B cell (primary cell): ENCODE measurements around the gene FRMD4A. TPM values are rescaled to one million over a fixed set of nuclear protein-coding genes. Genes with fewer than 3 reads are reported as not detected.

ENCODE experiments used
- ATAC-seq: fragments of 200-7000 bp; cut with Tn5 transposase; one replicate; pipeline ENCODE4 v1.10.0; 2021; ENCODE audit warnings: low read depth, mild to moderate bottlenecking, moderate number of reproducible peaks, moderate library complexity
- CTCF ChIA-PET: fragments of 350-600 bp; sonication (Branson Sonifier 250); formaldehyde crosslinking; loops from one replicate; lab custom pipeline; 2021; ENCODE audit warnings: antibody characterized with exemption, inconsistent platforms; lab: Charles Lee
- POLR2A ChIA-PET: fragments of 350-600 bp; sonication (Branson Sonifier 250); formaldehyde crosslinking; loops from one replicate; lab custom pipeline; 2021; ENCODE audit warnings: antibody characterized with exemption; lab: Charles Lee
- DNase-seq: peaks from one replicate; pipeline ENCODE4 v3.0.0; 2013
- H2AFZ ChIP-seq: 2 replicates; pipeline ENCODE4 v1.6.1; 2012; ENCODE audit warnings: mild to moderate bottlenecking, low read depth, low read length; ENCODE audit not compliant: insufficient read depth, poor library complexity, severe bottlenecking
- H3K27ac ChIP-seq, 2 donors: 1 replicate in 1 of 2; 2 replicates in 1 of 2; pipeline ENCODE4 v1.5.1; 2012 to 2013; ENCODE audit warnings: low read length in 2 of 2, mild to moderate bottlenecking in 2 of 2, moderate library complexity in 1 of 2
- H3K27me3 ChIP-seq, 4 experiments: fragments of 200-600 bp in 1 of 4; sonication (generic) in 1 of 4; replicated peaks in 1 of 4; 1 replicate in 2 of 4; 2 replicates in 2 of 4; pipeline versions ENCODE4 v1.6.1 to v1.7.0; 2013 to 2016; ENCODE audit warnings: low read length in 3 of 4, mild to moderate bottlenecking in 2 of 4, mixed read lengths in 1 of 4, moderate library complexity in 1 of 4; ENCODE audit not compliant: insufficient read depth in 4 of 4, control insufficient read depth in 3 of 4; ENCODE audit errors: control extremely low read depth in 1 of 4
- H3K36me3 ChIP-seq, 2 experiments: replicated peaks in 1 of 2; 1 replicate in 1 of 2; 2 replicates in 1 of 2; pipeline versions ENCODE4 v1.6.1 to v1.7.1; 2013; ENCODE audit warnings: low read length in 1 of 2; ENCODE audit not compliant: insufficient read depth in 2 of 2, control insufficient read depth in 1 of 2; ENCODE audit errors: control extremely low read depth in 1 of 2, extremely low read depth in 1 of 2
- H3K4me1 ChIP-seq, 2 donors: fragments of 200-600 bp in 1 of 2; sonication (generic) in 1 of 2; 1 replicate in 1 of 2; 2 replicates in 1 of 2; pipeline versions ENCODE4 v1.5.1 to v1.6.1; 2013 to 2017; ENCODE audit warnings: low read length in 2 of 2; ENCODE audit not compliant: control insufficient read depth in 2 of 2, insufficient read depth in 2 of 2
- H3K4me2 ChIP-seq: replicated peaks from 2 replicates; pipeline ENCODE3; 2012; ENCODE audit warnings: mild to moderate bottlenecking, low read depth, low read length; ENCODE audit not compliant: poor library complexity, severe bottlenecking
- H3K4me3 ChIP-seq, 5 experiments: fragments of 200-600 bp in 1 of 5; sonication (generic) in 1 of 5; 1 replicate in 3 of 5; 2 replicates in 2 of 5; pipeline versions ENCODE4 v1.5.1 to v1.7.0; 2011 to 2016; ENCODE audit warnings: low read length in 4 of 5, mild to moderate bottlenecking in 4 of 5, low read depth in 2 of 5, control low read depth in 1 of 5, moderate library complexity in 1 of 5; ENCODE audit not compliant: insufficient read depth in 1 of 5; ENCODE audit errors: control extremely low read depth in 1 of 5, extremely low read depth in 1 of 5
- H3K79me2 ChIP-seq: fragments of 200-600 bp; sonication (generic); one replicate; pipeline ENCODE4 v1.6.0; 2016; ENCODE audit warnings: low read length; ENCODE audit not compliant: control insufficient read depth, insufficient read depth
- H3K9ac ChIP-seq: fragments of 200-600 bp; sonication (generic); 2 replicates; pipeline ENCODE4 v1.6.1; 2017; ENCODE audit warnings: mild to moderate bottlenecking, low read length, moderate library complexity
- H3K9me3 ChIP-seq, 3 donors: one replicate each; pipeline versions ENCODE4 v1.6.1 to v1.7.1; 2013; ENCODE audit warnings: low read length in 2 of 3; ENCODE audit not compliant: control insufficient read depth in 2 of 3, insufficient read depth in 1 of 3; ENCODE audit errors: control extremely low read depth in 1 of 3
- H4K20me1 ChIP-seq: 2 replicates; pipeline ENCODE4 v1.6.0; 2012; ENCODE audit warnings: mild to moderate bottlenecking, low read length; ENCODE audit not compliant: insufficient read depth, control insufficient read depth, poor library complexity, severe bottlenecking
- H3K27ac Mint-ChIP-seq: one replicate; pipeline ENCODE4 v1.8.0; 2021; ENCODE audit warnings: mixed read lengths
- H3K27me3 Mint-ChIP-seq: one replicate; pipeline ENCODE4 v1.8.0; 2021; ENCODE audit warnings: mixed read lengths
- H3K4me1 Mint-ChIP-seq: one replicate; pipeline ENCODE4 v1.8.0; 2021; ENCODE audit warnings: mixed read lengths
- H3K4me3 Mint-ChIP-seq: one replicate; pipeline ENCODE4 v1.8.0; 2021; ENCODE audit warnings: mixed read lengths
- H3K9me3 Mint-ChIP-seq: one replicate; pipeline ENCODE4 v1.8.0; 2022; ENCODE audit warnings: mixed read lengths; ENCODE audit not compliant: insufficient read depth
- CTCF ChIP-seq: fragments of 200-600 bp; IDR thresholded peaks from one replicate; pipeline ENCODE4 v1.8.0; 2022; ENCODE audit warnings: antibody characterized with exemption, mild to moderate bottlenecking
- EZH2 ChIP-seq: IDR thresholded peaks from 2 replicates; pipeline ENCODE4 v1.6.1; 2012; ENCODE audit warnings: borderline replicate concordance, low read depth, mild to moderate bottlenecking, moderate library complexity, low read length; ENCODE audit not compliant: insufficient read depth, poor library complexity, severe bottlenecking
- WGBS: methylation state at CpG from one replicate; pipeline ENCODE4 v1.1.5; 2013; ENCODE audit warnings: missing lambda C conversion rate; ENCODE audit not compliant: insufficient coverage; 5-methylcytosine and 5-hydroxymethylcytosine counted together
- intact Hi-C: fragments of 100-400 bp; cut with micrococcal nuclease; formaldehyde crosslinking; loops from one replicate; pipeline ENCODE4 v1.10.0; 2022
- polyA plus RNA-seq: library from polyadenylated mRNA; depleted of rRNA; stranded (reverse); fragments of >200 nt; gene quantifications from 2 replicates; pipeline ENCODE4 v1.2.3, GENCODE V29; 2012
- total RNA-seq, 2 donors: library from RNA; stranded (reverse); fragments of 120-200 nt in 1 of 2; gene quantifications; 1 replicate in 1 of 2; 2 replicates in 1 of 2; pipeline versions ENCODE4 v1.2.3 to v1.2.4, GENCODE V29; 2013 to 2022

FRMD4A gene
- total and polyA plus RNA-seq, 2 donors (not counting 1 experiment from before 2014, with no cell fraction given): 0.76 to 3.4 TPM

DNA sequence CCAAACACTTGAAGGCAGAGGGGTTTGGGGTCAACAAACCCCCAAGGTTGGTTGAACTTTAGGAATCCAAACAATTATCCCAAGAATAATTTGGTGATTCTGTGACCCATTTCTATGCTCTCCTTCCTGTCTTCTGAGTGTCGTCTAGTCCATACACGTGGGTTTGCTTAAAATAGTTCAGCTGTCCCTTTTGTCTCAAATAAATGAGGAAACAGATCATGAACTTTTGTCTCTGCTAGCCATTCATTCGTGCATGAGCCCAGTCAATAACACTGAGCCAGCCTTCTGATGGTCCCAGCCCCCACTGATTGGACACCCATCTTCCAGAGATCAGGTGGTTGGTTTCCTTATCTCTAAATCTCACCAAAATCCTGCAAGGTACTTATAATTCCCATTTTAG, 488.6 kb downstream of the FRMD4A start:
- no peak for ATAC-seq

GRCh38 chr10:13840036-13840435, 490.7 kb downstream of the FRMD4A start:
- H3K27ac ChIP-seq: no peak overlapping the region
- CTCF ChIA-PET: no interaction called here
- TF ChIP-seq CTCF (no peak), EZH2 (no peak)
- Mint-ChIP-seq H3K9me3 (peaks cover 8% of the 10 kb centered on the region), H3K27me3 (peaks cover 15% of the 10 kb centered on the region), H3K4me3 (no peak overlapping the region), H3K4me1 (peaks cover 4% of the 10 kb centered on the region), H3K27ac (no peak overlapping the region)
- H4K20me1 ChIP-seq: no peaks in the 10 kb centered on the region
- POLR2A ChIA-PET: no interaction called here
- no peaks in the 10 kb centered on the region for H3K4me1 ChIP-seq
- H3K4me3 ChIP-seq: no peak overlapping the region
- H3K79me2 ChIP-seq: no peaks in the 10 kb centered on the region
- intact Hi-C loops: no loop called here
- ATAC-seq (no peak), DNase-seq (no peak)
- H3K4me2 ChIP-seq: no peak overlapping the region
- no peaks in the 10 kb centered on the region for H3K27me3 ChIP-seq
- H3K9me3 ChIP-seq: peaks cover 0 to 10% (median 9%) of the 10 kb centered on the region in 3 donors
- H3K36me3 ChIP-seq: no peaks in the 10 kb centered on the region
- no peak overlapping the region for H2AFZ ChIP-seq
- WGBS: 88% methylated on average over 2 of the region's 3 CpGs
- H3K9ac ChIP-seq: no peak overlapping the region

More for the DNA sequence above, 488.6 kb downstream of the FRMD4A start:
- 50% methylated on average over 1 of the region's 3 CpGs for WGBS
- no peak overlapping the region for H2AFZ ChIP-seq
- no peaks in the 10 kb centered on the region for H3K79me2 ChIP-seq
- H3K4me2 ChIP-seq: no peak overlapping the region
- no peak overlapping the region for H3K9ac ChIP-seq
- H3K4me3 Mint-ChIP-seq: no peak overlapping the region
- no peaks in the 10 kb centered on the region for H3K36me3 ChIP-seq
- H3K4me3 ChIP-seq: no peak overlapping the region
- CTCF ChIA-PET: no interaction called here
- H3K4me1 Mint-ChIP-seq: peaks cover 8% of the 10 kb centered on the region
- peaks cover 0 to 10% (median 9%) of the 10 kb centered on the region in 3 donors for H3K9me3 ChIP-seq
- no peak overlapping the region for H3K27ac Mint-ChIP-seq
- no peaks in the 10 kb centered on the region for H4K20me1 ChIP-seq
- H3K27me3 Mint-ChIP-seq: peaks cover 31% of the 10 kb centered on the region
- H3K27me3 ChIP-seq: peaks cover 0 to 13% (median 4%) of the 10 kb centered on the region in 4 experiments
- no peak overlapping the region for H3K27ac ChIP-seq
- POLR2A ChIA-PET: no interaction called here
- H3K9me3 Mint-ChIP-seq: peaks cover 8% of the 10 kb centered on the region
- no peak for TF ChIP-seq EZH2
- TF ChIP-seq CTCF: no peak
- DNase-seq: no peak
- intact Hi-C loops: no loop called here
- peaks cover 0 to 3% of the 10 kb centered on the region in 2 donors for H3K4me1 ChIP-seq
